Measurements from ENCODE around the gene ANKMY1.

DNA sequence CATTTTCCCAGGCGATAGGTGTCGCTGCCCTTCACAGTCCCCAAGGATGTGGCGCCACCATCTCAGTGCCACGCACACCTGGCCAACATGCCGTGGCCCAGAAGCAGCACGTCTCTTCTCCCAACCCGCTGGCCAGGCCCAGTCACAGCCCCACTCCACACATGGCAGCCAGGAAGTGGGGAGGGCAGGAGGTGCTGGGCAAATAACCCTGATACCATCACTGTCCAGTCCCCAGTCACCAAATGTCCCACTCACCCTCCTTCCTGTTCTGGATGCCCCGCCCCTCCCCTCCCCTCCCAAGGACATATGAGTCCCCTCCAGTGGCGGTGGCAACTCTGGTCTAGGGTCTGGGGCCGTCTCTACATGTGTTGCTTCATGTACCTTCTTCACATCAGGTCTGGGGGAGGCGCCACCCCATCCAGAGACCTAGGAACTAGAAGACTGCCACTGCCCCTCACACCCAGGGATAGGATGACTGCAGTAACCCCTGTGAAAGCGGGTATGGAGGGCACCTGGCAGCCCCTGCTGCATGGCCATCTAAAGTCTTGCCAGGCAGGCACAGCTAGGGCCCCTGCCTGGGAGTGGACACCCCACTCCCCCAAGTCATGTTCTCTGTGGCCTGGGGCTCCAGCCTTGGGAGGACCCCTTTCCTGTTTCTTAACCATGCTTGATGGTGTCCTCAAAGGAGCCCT, 21.4 kb upstream of the ANKMY1 start:
- TF ChIP-seq, protein P1, sequence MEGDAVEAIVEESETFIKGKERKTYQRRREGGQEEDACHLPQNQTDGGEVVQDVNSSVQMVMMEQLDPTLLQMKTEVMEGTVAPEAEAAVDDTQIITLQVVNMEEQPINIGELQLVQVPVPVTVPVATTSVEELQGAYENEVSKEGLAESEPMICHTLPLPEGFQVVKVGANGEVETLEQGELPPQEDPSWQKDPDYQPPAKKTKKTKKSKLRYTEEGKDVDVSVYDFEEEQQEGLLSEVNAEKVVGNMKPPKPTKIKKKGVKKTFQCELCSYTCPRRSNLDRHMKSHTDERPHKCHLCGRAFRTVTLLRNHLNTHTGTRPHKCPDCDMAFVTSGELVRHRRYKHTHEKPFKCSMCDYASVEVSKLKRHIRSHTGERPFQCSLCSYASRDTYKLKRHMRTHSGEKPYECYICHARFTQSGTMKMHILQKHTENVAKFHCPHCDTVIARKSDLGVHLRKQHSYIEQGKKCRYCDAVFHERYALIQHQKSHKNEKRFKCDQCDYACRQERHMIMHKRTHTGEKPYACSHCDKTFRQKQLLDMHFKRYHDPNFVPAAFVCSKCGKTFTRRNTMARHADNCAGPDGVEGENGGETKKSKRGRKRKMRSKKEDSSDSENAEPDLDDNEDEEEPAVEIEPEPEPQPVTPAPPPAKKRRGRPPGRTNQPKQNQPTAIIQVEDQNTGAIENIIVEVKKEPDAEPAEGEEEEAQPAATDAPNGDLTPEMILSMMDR (IDR thresholded peaks at IDR 0.05; ENCODE audit: insufficient read depth, low read length) = no peak
- TF ChIP-seq POLR2AphosphoS5 (IDR thresholded peaks at IDR 0.05; ENCODE audit: low read depth) = no peak
- TF ChIP-seq SPI1 (IDR thresholded peaks at IDR 0.05; ENCODE audit: borderline replicate concordance, low read depth) = no peak
- TF ChIP-seq, protein P2, sequence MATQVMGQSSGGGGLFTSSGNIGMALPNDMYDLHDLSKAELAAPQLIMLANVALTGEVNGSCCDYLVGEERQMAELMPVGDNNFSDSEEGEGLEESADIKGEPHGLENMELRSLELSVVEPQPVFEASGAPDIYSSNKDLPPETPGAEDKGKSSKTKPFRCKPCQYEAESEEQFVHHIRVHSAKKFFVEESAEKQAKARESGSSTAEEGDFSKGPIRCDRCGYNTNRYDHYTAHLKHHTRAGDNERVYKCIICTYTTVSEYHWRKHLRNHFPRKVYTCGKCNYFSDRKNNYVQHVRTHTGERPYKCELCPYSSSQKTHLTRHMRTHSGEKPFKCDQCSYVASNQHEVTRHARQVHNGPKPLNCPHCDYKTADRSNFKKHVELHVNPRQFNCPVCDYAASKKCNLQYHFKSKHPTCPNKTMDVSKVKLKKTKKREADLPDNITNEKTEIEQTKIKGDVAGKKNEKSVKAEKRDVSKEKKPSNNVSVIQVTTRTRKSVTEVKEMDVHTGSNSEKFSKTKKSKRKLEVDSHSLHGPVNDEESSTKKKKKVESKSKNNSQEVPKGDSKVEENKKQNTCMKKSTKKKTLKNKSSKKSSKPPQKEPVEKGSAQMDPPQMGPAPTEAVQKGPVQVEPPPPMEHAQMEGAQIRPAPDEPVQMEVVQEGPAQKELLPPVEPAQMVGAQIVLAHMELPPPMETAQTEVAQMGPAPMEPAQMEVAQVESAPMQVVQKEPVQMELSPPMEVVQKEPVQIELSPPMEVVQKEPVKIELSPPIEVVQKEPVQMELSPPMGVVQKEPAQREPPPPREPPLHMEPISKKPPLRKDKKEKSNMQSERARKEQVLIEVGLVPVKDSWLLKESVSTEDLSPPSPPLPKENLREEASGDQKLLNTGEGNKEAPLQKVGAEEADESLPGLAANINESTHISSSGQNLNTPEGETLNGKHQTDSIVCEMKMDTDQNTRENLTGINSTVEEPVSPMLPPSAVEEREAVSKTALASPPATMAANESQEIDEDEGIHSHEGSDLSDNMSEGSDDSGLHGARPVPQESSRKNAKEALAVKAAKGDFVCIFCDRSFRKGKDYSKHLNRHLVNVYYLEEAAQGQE (IDR thresholded peaks at IDR 0.05; ENCODE audit: insufficient replicate concordance, low read depth) = no peak
- no peak for TF ChIP-seq GABPA (IDR thresholded peaks at IDR 0.05; ENCODE audit: low read depth)
